GM23338 (cell line): Measurements from ENCODE around the gene KCNJ16. TPM values are rescaled to one million over a fixed set of nuclear protein-coding genes. Genes with fewer than 3 reads are reported as not detected.

ENCODE experiments used
- CREB1 ChIP-seq: fragments of 250-450 bp; sonication (Bioruptor Pico); IDR thresholded peaks from 2 replicates; pipeline ENCODE4 v1.5.0; 2020; ENCODE audit warnings: low read depth, mild to moderate bottlenecking, moderate library complexity
- CTCF ChIP-seq, 2 experiments: fragments of 200-600 bp in 1 of 2; sonication (generic) in 1 of 2; conservative IDR thresholded peaks; 2 replicates each; pipeline versions ENCODE4 v1.5.1 to v1.6.1; 2016 to 2017; ENCODE audit warnings: antibody characterized with exemption in 2 of 2, low read depth in 2 of 2, mild to moderate bottlenecking in 2 of 2, moderate library complexity in 1 of 2
- ETS1 ChIP-seq: IDR thresholded peaks from 2 replicates; pipeline ENCODE4 v1.6.1; 2016; ENCODE audit warnings: antibody characterized with exemption
- EZH2 ChIP-seq: fragments of 200-600 bp; sonication (generic); IDR thresholded peaks from one replicate; pipeline ENCODE4 v1.8.0; 2017; ENCODE audit warnings: antibody characterized with exemption, mild to moderate bottlenecking, low read depth; ENCODE audit not compliant: unreplicated experiment
- EZH2phosphoT487 ChIP-seq: fragments of 200-600 bp; sonication (generic); IDR thresholded peaks from one replicate; pipeline ENCODE4 v1.8.1; 2018; ENCODE audit warnings: antibody characterized with exemption; ENCODE audit not compliant: unreplicated experiment
- JUNB ChIP-seq: IDR thresholded peaks from one replicate; pipeline ENCODE4 v1.6.1; 2016; ENCODE audit warnings: antibody characterized with exemption; ENCODE audit not compliant: unreplicated experiment
- NANOG ChIP-seq: IDR thresholded peaks from 2 replicates; pipeline ENCODE4 v1.6.1; 2016; ENCODE audit warnings: antibody characterized with exemption, borderline replicate concordance
- STAT1 ChIP-seq: IDR thresholded peaks from one replicate; pipeline ENCODE4 v1.6.1; 2016; ENCODE audit warnings: antibody characterized with exemption; ENCODE audit not compliant: unreplicated experiment
- ZNF114 ChIP-seq: fragments of 250-450 bp; sonication (Bioruptor Pico); IDR thresholded peaks from 2 replicates; pipeline ENCODE4 v1.5.0; 2020; ENCODE audit warnings: mild to moderate bottlenecking, moderate library complexity
- ZNF462 ChIP-seq: fragments of 250-450 bp; sonication (Bioruptor Pico); IDR thresholded peaks from 2 replicates; pipeline ENCODE4 v1.5.0; 2020; ENCODE audit warnings: mild to moderate bottlenecking, moderate library complexity
- polyA plus RNA-seq: library from polyadenylated mRNA; unstranded; fragments of >200 nt; fragmentation: Nextera tagmentation; extraction: Ambion mirVana; gene quantifications from 2 replicates; pipeline ENCODE4 v1.2.1, GENCODE V29; 2016
- total RNA-seq: library from RNA; depleted of rRNA; stranded (reverse); fragments of >200 nt; shearing (Covaris generic); gene quantifications from 2 replicates; pipeline ENCODE4 v1.2.3, GENCODE V29; 2014

KCNJ16 gene
- total and polyA plus RNA-seq, 2 experiments from 2014 or later: not detected

- TF ChIP-seq ZNF462 (no peak), ZNF114 (CRISPR knock-in tag) (no peak), ETS1 (no peak), STAT1 (no peak), EZH2phosphoT487 (no peak), CTCF (conservative IDR thresholded peaks at IDR 0.05; ENCODE audit: low read depth in 2 of 2) (no peak), EZH2 (no peak), CREB1 (no peak), NANOG (no peak), JUNB (no peak)
Observed at GRCh38 chr17:70078549-70078948, 3.5 kb downstream of the KCNJ16 start (continued).
